Neuronal stem cell (in vitro differentiated cells): ENCODE measurements around the gene TMEM271.
A peak's percentile ranks its signal among the peaks of the same experiment; 100 is the strongest.

Experiments
- DNase-seq: peaks from one replicate; pipeline ENCODE4 v3.0.0-alpha.2; 2013; ENCODE audit warnings: low spot score
- H2AFZ ChIP-seq: one replicate; pipeline ENCODE4 v1.6.1; 2013; ENCODE audit warnings: mild to moderate bottlenecking, low read length, inconsistent platforms
- H2AK5ac ChIP-seq: 2 replicates; pipeline ENCODE4 v1.6.1; 2013; ENCODE audit warnings: low read depth, mild to moderate bottlenecking, inconsistent platforms, low read length, moderate library complexity, mixed read lengths
- H2BK120ac ChIP-seq: 2 replicates; pipeline ENCODE4 v1.6.1; 2013; ENCODE audit warnings: low read depth, mild to moderate bottlenecking, inconsistent platforms, low read length, moderate library complexity, mixed read lengths
- H2BK12ac ChIP-seq: one replicate; pipeline ENCODE4 v1.6.1; 2013; ENCODE audit warnings: low read length, inconsistent platforms
- H2BK15ac ChIP-seq: 2 replicates; pipeline ENCODE4 v1.6.1; 2013; ENCODE audit warnings: mild to moderate bottlenecking, low read length, inconsistent platforms, mixed read lengths
- H2BK5ac ChIP-seq: one replicate; pipeline ENCODE4 v1.6.1; 2013; ENCODE audit warnings: inconsistent platforms, mild to moderate bottlenecking, low read length, moderate library complexity
- H3K14ac ChIP-seq: one replicate; pipeline ENCODE4 v1.6.1; 2013; ENCODE audit warnings: low read length, inconsistent platforms
- H3K18ac ChIP-seq: 2 replicates; pipeline ENCODE4 v1.6.1; 2013; ENCODE audit warnings: low read length, inconsistent platforms
- H3K23ac ChIP-seq: 2 replicates; pipeline ENCODE4 v1.6.1; 2013; ENCODE audit warnings: low read depth, mild to moderate bottlenecking, mixed read lengths, low read length, inconsistent platforms; ENCODE audit not compliant: poor library complexity
- H3K27ac ChIP-seq: replicated peaks from 3 replicates; pipeline ENCODE4 v1.5.1; 2013; ENCODE audit warnings: low read length, inconsistent platforms
- H3K27me3 ChIP-seq, 3 experiments: 2 replicates each; pipeline ENCODE4 v1.6.1; 2013; ENCODE audit warnings: low read length in 3 of 3, mild to moderate bottlenecking in 2 of 3, inconsistent platforms in 1 of 3, low read depth in 1 of 3, mixed read lengths in 1 of 3, moderate library complexity in 1 of 3; ENCODE audit not compliant: control insufficient read depth in 3 of 3, insufficient read depth in 3 of 3
- H3K36me3 ChIP-seq, 2 donors: replicated peaks in 1 of 2; 2 replicates each; pipeline ENCODE4 v1.6.1; 2013; ENCODE audit warnings: low read length in 2 of 2; ENCODE audit not compliant: control insufficient read depth in 2 of 2, insufficient read depth in 2 of 2
- H3K4ac ChIP-seq: 2 replicates; pipeline ENCODE4 v1.6.1; 2013; ENCODE audit warnings: inconsistent platforms, mild to moderate bottlenecking, low read length, moderate library complexity
- H3K4me1 ChIP-seq, 2 donors: 1 replicate in 1 of 2; 2 replicates in 1 of 2; pipeline ENCODE4 v1.6.1; 2013; ENCODE audit warnings: low read length in 2 of 2, low read depth in 1 of 2; ENCODE audit not compliant: control insufficient read depth in 2 of 2, insufficient read depth in 1 of 2
- H3K4me2 ChIP-seq: one replicate; pipeline ENCODE4 v1.6.1; 2013; ENCODE audit warnings: mild to moderate bottlenecking, low read length, inconsistent platforms; ENCODE audit not compliant: insufficient read depth, poor library complexity, severe bottlenecking
- H3K4me3 ChIP-seq, 2 donors: 2 replicates each; pipeline ENCODE4 v1.5.1; 2013; ENCODE audit warnings: low read length in 2 of 2, mild to moderate bottlenecking in 2 of 2, inconsistent platforms in 1 of 2, moderate library complexity in 1 of 2
- H3K79me1 ChIP-seq: one replicate; pipeline ENCODE4 v1.6.1; 2013; ENCODE audit warnings: low read depth, mild to moderate bottlenecking, inconsistent platforms, low read length, moderate library complexity
- H3K9ac ChIP-seq: one replicate; pipeline ENCODE4 v1.6.1; 2013; ENCODE audit warnings: mild to moderate bottlenecking, low read depth, low read length, inconsistent platforms; ENCODE audit not compliant: poor library complexity
- H3K9me3 ChIP-seq, 2 donors: replicated peaks in 1 of 2; 2 replicates each; pipeline versions ENCODE3 to v1.6.1; 2013; ENCODE audit warnings: low read length in 2 of 2, mild to moderate bottlenecking in 2 of 2, inconsistent platforms in 1 of 2, low read depth in 1 of 2, mixed read lengths in 1 of 2, moderate library complexity in 1 of 2; ENCODE audit not compliant: control insufficient read depth in 2 of 2, insufficient read depth in 1 of 2
- H4K8ac ChIP-seq: one replicate; pipeline ENCODE4 v1.6.1; 2013; ENCODE audit warnings: low read depth, mild to moderate bottlenecking, inconsistent platforms, low read length, moderate library complexity
- H4K91ac ChIP-seq: one replicate; pipeline ENCODE4 v1.6.1; 2013; ENCODE audit warnings: low read length, low read depth, mild to moderate bottlenecking, inconsistent platforms; ENCODE audit not compliant: poor library complexity
- WGBS, 2 donors: extraction: QIAGEN DNeasy Blood & Tissue Kit; methylation state at CpG; one replicate each; pipeline ENCODE4 v1.1.7; 2013; ENCODE audit warnings: missing lambda C conversion rate in 2 of 2, mixed read lengths in 1 of 2; ENCODE audit not compliant: insufficient read length in 2 of 2, insufficient replicate concordance in 1 of 2; ENCODE audit errors: extremely low coverage in 2 of 2; 5-methylcytosine and 5-hydroxymethylcytosine counted together

TMEM271 gene

DNA sequence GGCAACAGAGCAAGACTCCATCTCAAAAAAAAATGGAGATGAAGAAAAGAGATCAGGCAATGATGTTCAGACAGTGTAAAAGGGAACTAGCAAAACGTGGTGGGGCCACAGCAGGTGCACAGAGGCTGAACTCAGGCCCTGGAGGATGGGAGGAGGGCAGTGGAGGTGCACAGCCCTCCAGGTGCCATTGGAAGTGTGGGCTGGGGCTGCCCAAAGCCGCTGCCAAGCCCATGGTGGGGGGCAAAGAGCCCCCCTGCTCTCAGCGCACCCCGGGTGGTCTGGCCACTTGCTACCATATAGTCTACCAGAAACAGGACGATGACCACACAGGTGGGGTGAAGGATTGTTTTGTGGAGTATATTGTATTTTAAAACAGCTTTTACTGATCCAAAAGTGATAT lies 7.1 kb downstream of the TMEM271 start:
- Histone ChIP-seq H3K14ac (no peak overlapping the region), H3K9me3 (peaks cover 7 to 11% of the 10 kb centered on the region in 2 donors), H3K4ac (no peak overlapping the region), H3K18ac (no peak overlapping the region), H3K27me3 (peaks cover 6 to 53% (median 28%) of the 10 kb centered on the region in 3 experiments), H3K4me1 (no peaks in the 10 kb centered on the region), H3K4me2 (no peak overlapping the region), H3K9ac (no peak overlapping the region), H2BK15ac (no peak overlapping the region), H3K23ac (no peak overlapping the region), H2AFZ (no peak overlapping the region), H2AK5ac (no peak overlapping the region), H3K27ac (no peak overlapping the region), H2BK12ac (no peak overlapping the region), H2BK5ac (no peak overlapping the region), H4K8ac (no peak overlapping the region), H2BK120ac (no peak overlapping the region), H3K36me3 (no peaks in the 10 kb centered on the region), H3K79me1 (no peaks in the 10 kb centered on the region), H3K4me3 (no peak overlapping the region), H4K91ac (no peak overlapping the region)
- no CpG with 5 or more reads among the region's 5 CpGs for WGBS, 2 donors
- DNase-seq: no peak

DNA sequence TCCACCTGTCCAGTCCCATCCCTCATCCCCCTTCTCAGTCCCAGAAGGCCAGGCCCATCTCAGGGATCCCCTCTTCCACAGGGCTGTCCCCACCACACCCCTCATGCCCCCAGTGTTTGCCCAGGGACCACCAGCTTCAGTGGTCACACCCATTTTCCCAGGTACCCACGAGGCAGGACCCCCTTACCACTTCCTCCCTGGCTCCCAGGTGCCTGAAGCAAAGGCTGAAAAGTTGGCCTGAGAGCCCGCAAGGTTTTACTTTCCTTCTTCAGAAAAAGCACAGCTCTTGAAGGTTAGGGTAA lies 7.8 kb downstream of the TMEM271 start:
- Histone ChIP-seq H3K4me3 (no peak overlapping the region), H2BK12ac (no peak overlapping the region), H3K14ac (no peak overlapping the region), H2BK120ac (no peak overlapping the region), H3K9me3 (peaks cover 6 to 7% of the 10 kb centered on the region in 2 donors), H3K4me2 (no peak overlapping the region), H3K79me1 (no peaks in the 10 kb centered on the region), H2BK5ac (no peak overlapping the region), H4K91ac (no peak overlapping the region), H3K36me3 (no peaks in the 10 kb centered on the region), H3K27me3 (peaks cover 3 to 46% (median 23%) of the 10 kb centered on the region in 3 experiments), H3K9ac (peak overlapping the region; percentile 61), H3K27ac (no peak overlapping the region), H2BK15ac (no peak overlapping the region), H3K4ac (no peak overlapping the region), H4K8ac (no peak overlapping the region), H3K23ac (no peak overlapping the region), H3K18ac (peak overlapping the region; percentile 28), H2AFZ (no peak overlapping the region), H2AK5ac (no peak overlapping the region), H3K4me1 (no peaks in the 10 kb centered on the region)
- WGBS, 2 donors: no CpG with 5 or more reads among the region's 2 CpGs
- DNase-seq: no peak

DNA sequence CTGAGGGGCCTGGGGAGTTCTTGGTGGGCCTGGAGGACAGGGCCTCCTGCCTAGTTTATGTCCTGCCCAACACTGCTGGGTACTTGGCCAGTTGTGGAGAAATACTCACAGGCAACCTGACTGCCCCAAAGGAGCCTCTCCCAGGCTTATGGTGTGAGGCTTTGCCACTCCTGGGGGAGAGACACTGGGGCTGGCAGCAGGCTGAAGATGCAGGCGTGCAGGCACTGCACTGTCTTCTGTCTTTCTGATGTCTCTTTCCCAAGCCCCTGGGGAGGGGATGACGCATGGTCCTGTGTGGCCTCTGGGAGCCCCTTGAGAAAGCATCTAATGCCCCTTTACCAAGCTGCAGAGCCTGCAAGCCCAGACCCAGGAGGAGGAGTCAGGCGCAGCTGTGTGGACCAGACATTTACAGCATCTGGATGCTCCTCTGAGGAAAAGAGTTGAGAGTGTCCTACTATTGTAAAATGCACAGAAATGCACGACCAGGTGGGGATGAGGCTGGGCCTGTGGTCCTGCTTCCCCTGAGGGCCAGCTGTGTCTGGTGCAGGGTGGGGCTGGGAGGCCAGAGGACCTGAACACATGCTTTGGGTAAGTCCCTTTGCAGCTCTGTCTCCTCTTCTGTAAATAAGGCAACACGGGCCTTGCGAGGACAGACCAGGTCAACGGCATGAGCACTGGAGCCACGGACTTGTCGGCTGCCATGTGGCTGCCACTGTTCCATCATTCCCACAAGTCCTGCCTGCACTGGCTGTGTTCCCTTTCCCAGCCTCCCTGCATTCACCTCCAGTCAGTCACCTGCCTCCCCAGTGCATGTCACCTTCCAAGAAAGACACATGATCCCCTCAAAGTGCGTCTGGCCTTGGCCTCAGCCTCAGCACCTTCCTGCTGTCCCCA lies 8.4 kb downstream of the TMEM271 start:
- peak overlapping the region; percentile 28 for H3K18ac ChIP-seq
- no peak overlapping the region for H2AK5ac ChIP-seq
- H3K9ac ChIP-seq: peak overlapping the region; percentile 61
- H4K8ac ChIP-seq: no peak overlapping the region
- H3K23ac ChIP-seq: no peak overlapping the region
- no peak overlapping the region for H3K4me2 ChIP-seq
- no peak overlapping the region for H2BK5ac ChIP-seq
- H3K4me3 ChIP-seq: no peak overlapping the region
- no peaks in the 10 kb centered on the region for H3K79me1 ChIP-seq
- peaks cover 0 to 40% (median 17%) of the 10 kb centered on the region in 3 experiments for H3K27me3 ChIP-seq
- H3K4me1 ChIP-seq: no peaks in the 10 kb centered on the region
- H2BK120ac ChIP-seq: no peak overlapping the region
- H4K91ac ChIP-seq: no peak overlapping the region
- peaks cover 5 to 7% of the 10 kb centered on the region in 2 donors for H3K9me3 ChIP-seq
- H3K14ac ChIP-seq: no peak overlapping the region
- no CpG with 5 or more reads among the region's 10 CpGs for WGBS, 2 donors
- no peak for DNase-seq
- H2BK15ac ChIP-seq: no peak overlapping the region
- H2AFZ ChIP-seq: no peak overlapping the region
- H2BK12ac ChIP-seq: no peak overlapping the region
- no peak overlapping the region for H3K4ac ChIP-seq
- no peak overlapping the region for H3K27ac ChIP-seq
- no peaks in the 10 kb centered on the region for H3K36me3 ChIP-seq

DNA sequence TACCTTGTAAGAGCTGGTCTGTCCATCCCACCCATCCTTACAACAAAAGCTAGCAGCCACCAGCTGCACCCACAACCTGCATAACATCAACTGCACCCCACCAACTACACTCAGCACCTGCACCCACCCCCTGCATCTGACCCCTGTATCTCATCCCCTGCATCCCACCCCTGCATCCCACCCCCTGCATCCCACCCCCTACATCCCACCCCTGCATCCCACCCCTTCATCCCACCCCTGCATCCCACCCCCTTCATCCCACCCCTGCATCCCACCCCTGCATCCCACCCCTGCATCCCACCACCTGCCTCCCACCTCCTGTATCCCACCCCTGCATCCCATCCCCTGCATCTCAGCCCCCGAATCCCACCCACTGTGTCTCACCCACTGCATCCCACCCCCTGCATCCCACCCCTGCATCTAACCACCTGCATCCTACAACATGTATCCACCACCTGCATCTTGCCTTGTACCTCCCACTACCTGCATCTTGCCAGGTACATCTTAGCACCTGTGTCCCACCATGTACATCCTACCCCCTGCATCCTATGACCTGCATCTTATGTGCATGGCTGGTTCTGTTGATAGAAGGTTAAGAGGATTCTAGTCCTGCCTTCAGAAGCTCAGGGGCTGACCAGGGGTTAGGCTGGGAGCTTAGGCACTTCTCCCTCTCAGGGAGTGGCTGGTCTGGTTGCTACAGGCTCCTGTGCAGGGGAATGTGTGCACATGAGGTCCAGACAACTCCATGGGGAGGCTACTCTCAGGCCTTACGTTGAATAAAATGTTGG lies 9.4 kb downstream of the TMEM271 start:
- Histone ChIP-seq H3K9me3 (peaks cover 0 to 6% of the 10 kb centered on the region in 2 donors), H3K4me2 (no peak overlapping the region), H3K9ac (no peak overlapping the region), H3K27ac (no peak overlapping the region), H2BK5ac (no peak overlapping the region), H3K27me3 (peaks cover 0 to 30% (median 8%) of the 10 kb centered on the region in 3 experiments), H2BK120ac (no peak overlapping the region), H3K36me3 (no peaks in the 10 kb centered on the region), H2BK12ac (no peak overlapping the region), H3K18ac (peak overlapping the region; percentile 19), H2AFZ (no peak overlapping the region), H2AK5ac (no peak overlapping the region), H2BK15ac (no peak overlapping the region), H3K14ac (no peak overlapping the region), H4K8ac (no peak overlapping the region), H4K91ac (no peak overlapping the region), H3K4me3 (no peak overlapping the region), H3K23ac (peak overlapping the region; percentile 49), H3K4ac (no peak overlapping the region), H3K4me1 (no peaks in the 10 kb centered on the region), H3K79me1 (no peaks in the 10 kb centered on the region)
- WGBS, 2 donors: no CpG with 5 or more reads among the region's 2 CpGs
- no peak for DNase-seq
